ENCODE measurements around the gene ATAD3B. TPM values are rescaled to one million over a fixed set of nuclear protein-coding genes. Genes with fewer than 3 reads are reported as not detected.
"Not testable (repeated sequence)": the region's sequence is repeated elsewhere in the genome, so short reads cannot be mapped to it uniquely, and the experiment has no call there.

ATAD3B gene
- total RNA-seq, 1 donor from 2014 or later: 9.5 TPM

GRCh38 chr1:1442069-1442770 lies 29.3 kb upstream of the ATAD3B start:
- ATAC-seq (no peak), DNase-seq (no peak)
- intact Hi-C loops (cut with micrococcal nuclease): no loop called here

GRCh38 chr1:1446631-1447030 lies 24.9 kb upstream of the ATAD3B start:
- DNase-seq; intact Hi-C loops (cut with micrococcal nuclease); ATAC-seq: not testable (repeated sequence)

- intact Hi-C loops (cut with micrococcal nuclease): no loop called here
- ATAC-seq: no peak
- DNase-seq: no peak
These were observed 22.3 kb upstream of the ATAD3B start, which contains the start of gene ATAD3C for GRCh38 chr1:1449099-1449739. Gene ATAD3C, plus strand, starts transcription at chr1:1449689. Its CDS starts 995 bp downstream, at chr1:1450684.

GRCh38 chr1:1450616-1451015 lies 20.9 kb upstream of the ATAD3B start:
- intact Hi-C loops (cut with micrococcal nuclease); DNase-seq; ATAC-seq: not testable (repeated sequence)

- DNase-seq (no peak), ATAC-seq (no peak)
- intact Hi-C loops (cut with micrococcal nuclease): no loop called here
These were observed 19.7 kb upstream of the ATAD3B start for GRCh38 chr1:1451696-1452364.

- ATAC-seq; intact Hi-C loops (cut with micrococcal nuclease); DNase-seq: not testable (repeated sequence)
These were observed 19.2 kb upstream of the ATAD3B start for GRCh38 chr1:1452365-1452739.

GRCh38 chr1:1452882-1453281 lies 18.7 kb upstream of the ATAD3B start:
- ATAC-seq (no peak), DNase-seq (no peak)
- intact Hi-C loops (cut with micrococcal nuclease): no loop called here

- ATAC-seq; intact Hi-C loops (cut with micrococcal nuclease); DNase-seq: not testable (repeated sequence)
These were observed 17.1 kb upstream of the ATAD3B start for GRCh38 chr1:1454286-1455056.

- intact Hi-C loops (cut with micrococcal nuclease): no loop called here
- no peak for DNase-seq
- no peak for ATAC-seq
These were observed 16.1 kb upstream of the ATAD3B start for GRCh38 chr1:1455366-1455884.

- intact Hi-C loops (cut with micrococcal nuclease); ATAC-seq; DNase-seq: not testable (repeated sequence)
These were observed 15.6 kb upstream of the ATAD3B start for GRCh38 chr1:1455934-1456333.

GRCh38 chr1:1456683-1457255 lies 14.8 kb upstream of the ATAD3B start:
- ATAC-seq; intact Hi-C loops (cut with micrococcal nuclease); DNase-seq: not testable (repeated sequence)

GRCh38 chr1:1459156-1459555 lies 12.4 kb upstream of the ATAD3B start:
- intact Hi-C loops (cut with micrococcal nuclease); ATAC-seq; DNase-seq: not testable (repeated sequence)

- intact Hi-C loops (cut with micrococcal nuclease); DNase-seq: not testable (repeated sequence)
These were observed 11.9 kb upstream of the ATAD3B start for GRCh38 chr1:1459711-1460110.

GRCh38 chr1:1460540-1461130 lies 10.9 kb upstream of the ATAD3B start:
- intact Hi-C loops (cut with micrococcal nuclease): no loop called here
- no peak for ATAC-seq
- no peak for DNase-seq

More at GRCh38 chr1:1459711-1460110, 11.9 kb upstream of the ATAD3B start:
- not testable (repeated sequence) for ATAC-seq

- intact Hi-C loops (cut with micrococcal nuclease): no loop called here
- no peak for ATAC-seq
These were observed 9.7 kb upstream of the ATAD3B start for GRCh38 chr1:1461721-1462317.

GRCh38 chr1:1462318-1462966 lies 9.1 kb upstream of the ATAD3B start:
- ATAC-seq (peak; percentile 76), DNase-seq (peak; percentile 52)
- intact Hi-C loops (cut with micrococcal nuclease): no loop called here

More at GRCh38 chr1:1461721-1462317, 9.7 kb upstream of the ATAD3B start:
- DNase-seq: no peak

GRCh38 chr1:1463312-1463711 lies 8.3 kb upstream of the ATAD3B start:
- DNase-seq (no peak), ATAC-seq (no peak)
- intact Hi-C loops (cut with micrococcal nuclease): no loop called here
